ENCODE measurements around the gene PRKACB. TPM values are rescaled to one million over a fixed set of nuclear protein-coding genes. Genes with fewer than 3 reads are reported as not detected.
"Not testable (repeated sequence)": the region's sequence is repeated elsewhere in the genome, so short reads cannot be mapped to it uniquely, and the experiment has no call there.

PRKACB gene
- total RNA-seq, 4 donors from 2014 or later: 4.4 to 12.3 (median 5.7) TPM

DNA sequence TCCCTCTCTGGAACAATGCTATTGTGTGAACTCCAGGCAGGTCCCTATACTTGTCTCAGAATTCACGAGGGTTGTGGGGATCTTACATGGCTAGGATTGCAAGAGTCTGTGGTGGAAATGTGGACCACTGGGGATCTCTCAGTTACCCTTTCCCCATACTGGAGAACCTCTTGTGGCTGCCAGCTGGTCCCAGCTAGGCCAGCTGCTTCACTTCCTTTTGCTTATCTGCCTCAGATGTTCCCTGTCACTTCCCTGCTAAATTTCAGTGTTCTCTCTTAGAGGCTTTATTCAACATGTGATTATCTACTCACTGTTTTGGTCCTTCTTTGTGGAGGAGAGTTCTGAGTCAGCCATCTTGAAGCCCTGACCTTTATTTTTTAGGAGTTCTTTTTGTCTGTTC is 81.6 kb downstream of the PRKACB start:
- no peak for DNase-seq (ENCODE audit: low spot score in 2 of 2)
- H3K4me3 ChIP-seq (ENCODE audit: low read depth, poor library complexity, severe bottlenecking): no peak overlapping the region
- intact Hi-C loops (cut with DNase I; ENCODE audit: low total_unique reads): no loop called here
- 82 to 88% methylated on average over 1 of the region's 1 CpG for WGBS, 2 donors
- TF ChIP-seq POLR2A (IDR thresholded peaks at IDR 0.05) (no peak), CTCF (IDR thresholded peaks at IDR 0.05) (no peak)

GRCh38 chr1:84232676-84233075 is 88.6 kb downstream of the PRKACB start:
- 94 to 99% methylated on average over 3 of the region's 3 CpGs for WGBS, 2 donors
- H3K4me3 ChIP-seq (ENCODE audit: low read depth, poor library complexity, severe bottlenecking); intact Hi-C loops (cut with DNase I; ENCODE audit: low total_unique reads); DNase-seq (ENCODE audit: low spot score in 2 of 2): not testable (repeated sequence)

- TF ChIP-seq POLR2A (IDR thresholded peaks at IDR 0.05) (no peak), CTCF (IDR thresholded peaks at IDR 0.05) (no peak)
- no peak for DNase-seq (ENCODE audit: low spot score in 2 of 2)
- intact Hi-C loops (cut with DNase I; ENCODE audit: low total_unique reads): no loop called here
- no peak overlapping the region for H3K4me3 ChIP-seq (ENCODE audit: low read depth, poor library complexity, severe bottlenecking)
- WGBS, 2 donors: 94 to 95% methylated on average over 2 of the region's 2 CpGs
Observed at GRCh38 chr1:84236256-84236655, 92.2 kb downstream of the PRKACB start.

DNA sequence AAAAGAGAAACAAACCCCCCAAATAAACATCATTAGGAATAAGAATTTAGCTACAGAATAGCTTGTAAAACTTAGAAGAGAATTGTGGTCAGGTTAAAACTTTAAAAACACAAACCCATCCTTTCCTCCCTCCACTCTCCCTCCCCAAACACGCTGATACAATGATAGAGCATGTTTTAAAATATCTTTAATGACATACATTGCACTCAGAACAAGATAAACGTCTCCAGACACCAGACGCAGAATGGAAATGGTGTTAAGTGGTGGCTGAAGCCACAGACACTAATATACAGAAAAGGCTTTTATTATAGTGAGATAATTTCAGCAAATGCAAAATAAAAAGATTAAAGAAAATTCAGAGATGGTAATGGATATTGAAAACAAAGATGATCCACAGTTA is 98.6 kb downstream of the PRKACB start:
- TF ChIP-seq POLR2A (IDR thresholded peaks at IDR 0.05) (no peak), CTCF (IDR thresholded peaks at IDR 0.05) (no peak)
- WGBS, 2 donors: 62 to 73% methylated on average over 3 of the region's 3 CpGs
- H3K4me3 ChIP-seq (ENCODE audit: low read depth, poor library complexity, severe bottlenecking): no peak overlapping the region
- no peak for DNase-seq (ENCODE audit: low spot score in 2 of 2)
- intact Hi-C loops (cut with DNase I; ENCODE audit: low total_unique reads): no loop called here

GRCh38 chr1:84245563-84245962 is 101.5 kb downstream of the PRKACB start:
- TF ChIP-seq CTCF (IDR thresholded peaks at IDR 0.05): no peak
- no peak for TF ChIP-seq POLR2A (IDR thresholded peaks at IDR 0.05)
- intact Hi-C loops (cut with DNase I; ENCODE audit: low total_unique reads): no loop called here
- WGBS, 2 donors: 36 to 45% methylated on average over 3 of the region's 3 CpGs
- no peak overlapping the region for H3K4me3 ChIP-seq (ENCODE audit: low read depth, poor library complexity, severe bottlenecking)
- no peak for DNase-seq (ENCODE audit: low spot score in 2 of 2)

DNA sequence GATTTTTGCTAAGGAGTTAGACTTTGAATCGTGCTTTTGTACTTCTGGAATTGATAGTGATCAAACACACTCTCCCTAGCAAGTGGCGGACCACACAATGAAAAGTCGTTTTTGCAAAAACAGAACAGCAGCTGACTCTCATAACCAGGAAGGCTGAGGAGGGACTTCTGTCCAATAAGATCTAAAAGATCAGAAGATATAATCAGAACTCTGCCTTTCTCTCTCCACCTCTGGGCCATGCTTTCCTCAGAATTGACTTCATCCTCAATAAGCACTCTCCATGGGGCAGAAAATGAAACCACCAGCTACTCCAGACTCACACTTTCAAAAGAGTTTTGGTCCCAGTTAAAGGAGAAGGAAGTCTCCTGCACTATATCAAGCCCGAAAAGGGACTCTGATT is 102.1 kb downstream of the PRKACB start:
- DNase-seq (ENCODE audit: low spot score in 2 of 2): no peak
- TF ChIP-seq CTCF (IDR thresholded peaks at IDR 0.05): no peak
- no peak for TF ChIP-seq POLR2A (IDR thresholded peaks at IDR 0.05)
- no peak overlapping the region for H3K4me3 ChIP-seq (ENCODE audit: low read depth, poor library complexity, severe bottlenecking)
- intact Hi-C loops (cut with DNase I; ENCODE audit: low total_unique reads): no loop called here
- 70 to 76% methylated on average over 4 of the region's 4 CpGs for WGBS, 2 donors

Data from lower leg skin (tissue), 4 donors.